ENCODE data around the gene DAB1. TPM values are rescaled to one million over a fixed set of nuclear protein-coding genes. Genes with fewer than 3 reads are reported as not detected.

DAB1 gene
- total and polyA plus RNA-seq, 7 experiments from 2014 or later, result 0.27 to 1.9 (median 0.43) TPM; not detected in 1

DNA sequence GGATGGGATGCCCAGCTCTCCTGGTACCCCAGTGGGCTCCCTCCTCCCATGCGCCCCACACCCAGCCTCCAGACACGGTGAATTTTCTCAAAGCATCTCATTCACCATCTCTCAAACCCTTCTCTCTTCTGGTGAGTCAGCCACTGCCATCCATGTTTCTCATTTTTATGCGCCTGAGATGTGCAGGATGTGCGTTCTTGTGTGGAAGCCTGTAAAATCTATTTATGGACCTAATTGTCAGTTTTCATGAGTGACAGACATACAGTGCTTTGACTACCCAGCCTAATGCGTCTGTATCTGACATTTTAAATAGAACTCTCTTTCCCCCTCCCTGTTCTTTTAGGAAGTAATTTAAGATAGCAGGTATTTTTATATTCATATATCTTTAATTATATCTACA is 158.8 kb downstream of the DAB1 start:
- ChIA-PET CTCF (no interaction called here), POLR2A (no interaction called here)
- ATAC-seq (no peak), DNase-seq (no peak)
- no peaks in the 10 kb centered on the region for H3K4me1 ChIP-seq (ENCODE audit: control insufficient read depth in 2 of 2, insufficient read depth in 2 of 2, low read length in 2 of 2)
- H3K36me3 ChIP-seq (ENCODE audit: control insufficient read depth in 2 of 3, insufficient read depth in 3 of 3, low read length in 3 of 3), result no peaks in the 10 kb centered on the region
- H3K4me3 ChIP-seq (ENCODE audit: low read length), result no peak overlapping the region
- H3K27me3 ChIP-seq (ENCODE audit: control insufficient read depth in 2 of 2, insufficient read depth in 2 of 2, low read length in 2 of 2), result no peaks in the 10 kb centered on the region
- Mint-ChIP-seq H3K9me3 (peaks cover 0 to 9% (median 0%) of the 10 kb centered on the region in 11 donors), H3K36me3 (no peaks in the 10 kb centered on the region), H3K4me1 (peaks cover 0 to 1% (median 0%) of the 10 kb centered on the region in 7 donors), H3K4me3 (no peak overlapping the region), H3K27ac (no peak overlapping the region), H3K27me3 (peaks cover 0 to 5% (median 4%) of the 10 kb centered on the region in 5 donors)
- H3K9me3 ChIP-seq (ENCODE audit: control insufficient read depth in 2 of 3, low read length in 3 of 3), result no peaks in the 10 kb centered on the region
- no peak overlapping the region for H3K27ac ChIP-seq (ENCODE audit: low read depth, low read length)
- intact Hi-C loops (cut with micrococcal nuclease), result no loop called here

DNA sequence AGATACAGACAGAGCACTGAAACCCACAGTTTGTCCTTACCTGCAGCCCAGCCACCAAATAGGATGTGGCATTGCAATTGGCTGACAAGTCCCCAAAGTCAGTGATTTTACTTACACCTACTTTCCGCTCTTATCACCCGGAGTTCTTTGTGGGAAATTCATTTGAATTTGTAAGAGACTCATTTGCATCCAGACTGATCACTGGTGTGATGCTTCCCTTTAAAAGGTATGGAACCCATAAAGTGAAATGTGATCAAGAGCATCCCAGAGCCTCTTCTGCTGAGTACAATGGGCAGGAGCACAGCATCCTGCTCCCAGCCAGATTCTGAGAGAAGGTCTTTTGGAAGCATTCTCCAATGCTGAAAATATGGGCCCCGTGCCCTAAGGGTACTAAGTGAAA is 161.4 kb downstream of the DAB1 start:
- no peaks in the 10 kb centered on the region for H3K36me3 ChIP-seq (ENCODE audit: control insufficient read depth in 2 of 3, insufficient read depth in 3 of 3, low read length in 3 of 3)
- H3K36me3 Mint-ChIP-seq, result no peaks in the 10 kb centered on the region
- H3K27ac ChIP-seq (ENCODE audit: low read depth, low read length), result no peak overlapping the region
- DNase-seq (no peak), ATAC-seq (no peak)
- H3K4me3 Mint-ChIP-seq, result no peak overlapping the region
- H3K4me1 ChIP-seq (ENCODE audit: control insufficient read depth in 2 of 2, insufficient read depth in 2 of 2, low read length in 2 of 2), result no peaks in the 10 kb centered on the region
- peaks cover 0 to 4% (median 0%) of the 10 kb centered on the region in 5 donors for H3K27me3 Mint-ChIP-seq
- H3K9me3 Mint-ChIP-seq, result peaks cover 0 to 9% (median 4%) of the 10 kb centered on the region in 11 donors
- no peak overlapping the region for H3K27ac Mint-ChIP-seq
- H3K4me3 ChIP-seq (ENCODE audit: low read length), result no peak overlapping the region
- intact Hi-C loops (cut with micrococcal nuclease), result no loop called here
- CTCF ChIA-PET, result no interaction called here
- H3K27me3 ChIP-seq (ENCODE audit: control insufficient read depth in 2 of 2, insufficient read depth in 2 of 2, low read length in 2 of 2), result no peaks in the 10 kb centered on the region
- POLR2A ChIA-PET, result no interaction called here
- H3K4me1 Mint-ChIP-seq, result no peaks in the 10 kb centered on the region
- H3K9me3 ChIP-seq (ENCODE audit: control insufficient read depth in 2 of 3, low read length in 3 of 3), result no peaks in the 10 kb centered on the region

DNA sequence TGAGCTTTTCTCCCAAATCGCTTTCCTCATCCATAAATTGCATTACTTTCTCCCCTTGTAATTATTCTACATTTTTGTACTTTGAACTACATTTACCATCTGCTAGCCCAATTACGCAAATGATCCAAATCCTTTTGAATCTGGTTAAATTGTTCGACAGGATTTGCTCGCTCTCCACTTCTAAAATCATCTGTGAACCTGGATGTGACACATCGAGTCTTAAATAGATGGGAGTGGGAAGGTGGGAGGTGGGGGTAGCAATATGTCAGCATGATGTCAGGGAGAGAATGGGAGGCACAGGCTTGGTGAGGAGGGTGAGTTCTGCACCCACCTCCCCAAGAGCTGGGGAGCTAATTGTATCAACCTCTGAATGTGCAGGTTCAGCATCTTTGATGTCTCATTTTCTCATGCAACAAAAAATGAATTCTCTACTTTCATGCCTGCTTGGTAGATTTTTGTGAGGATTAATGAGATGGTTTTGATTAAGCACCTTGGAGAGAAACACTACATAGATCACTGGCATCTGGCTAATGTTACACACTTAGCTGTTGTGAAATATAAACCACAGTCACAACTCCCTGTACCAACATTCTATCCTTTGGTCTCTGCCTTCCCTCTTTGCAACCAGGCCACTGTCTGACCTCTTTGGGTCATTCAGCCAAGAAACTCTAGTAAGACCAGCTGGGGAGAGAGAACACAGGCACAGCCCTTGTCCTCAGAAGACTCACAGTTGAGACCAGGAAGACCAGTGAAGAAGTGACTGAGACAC is 165.1 kb downstream of the DAB1 start:
- POLR2A ChIA-PET, result no interaction called here
- Histone ChIP-seq H3K4me1 (ENCODE audit: control insufficient read depth in 2 of 2, insufficient read depth in 2 of 2, low read length in 2 of 2) (no peaks in the 10 kb centered on the region), H3K4me3 (ENCODE audit: low read length) (no peak overlapping the region), H3K27me3 (ENCODE audit: control insufficient read depth in 2 of 2, insufficient read depth in 2 of 2, low read length in 2 of 2) (no peaks in the 10 kb centered on the region), H3K9me3 (ENCODE audit: control insufficient read depth in 2 of 3, low read length in 3 of 3) (no peaks in the 10 kb centered on the region), H3K27ac (ENCODE audit: low read depth, low read length) (no peak overlapping the region), H3K36me3 (ENCODE audit: control insufficient read depth in 2 of 3, insufficient read depth in 3 of 3, low read length in 3 of 3) (no peaks in the 10 kb centered on the region)
- no peak for ATAC-seq
- Mint-ChIP-seq H3K4me3 (no peak overlapping the region), H3K4me1 (no peaks in the 10 kb centered on the region), H3K36me3 (no peaks in the 10 kb centered on the region), H3K9me3 (peaks cover 0 to 10% (median 4%) of the 10 kb centered on the region in 11 donors), H3K27me3 (peaks cover 0 to 3% (median 0%) of the 10 kb centered on the region in 5 donors), H3K27ac (no peak overlapping the region)
- intact Hi-C loops (cut with micrococcal nuclease), result no loop called here
- DNase-seq, result no peak
- CTCF ChIA-PET, result interaction anchor here (0.6 kb wide), 1 partner anchor 58 kb away, joined by 3 read pairs; no protein-coding TSS in a partner anchor

DNA sequence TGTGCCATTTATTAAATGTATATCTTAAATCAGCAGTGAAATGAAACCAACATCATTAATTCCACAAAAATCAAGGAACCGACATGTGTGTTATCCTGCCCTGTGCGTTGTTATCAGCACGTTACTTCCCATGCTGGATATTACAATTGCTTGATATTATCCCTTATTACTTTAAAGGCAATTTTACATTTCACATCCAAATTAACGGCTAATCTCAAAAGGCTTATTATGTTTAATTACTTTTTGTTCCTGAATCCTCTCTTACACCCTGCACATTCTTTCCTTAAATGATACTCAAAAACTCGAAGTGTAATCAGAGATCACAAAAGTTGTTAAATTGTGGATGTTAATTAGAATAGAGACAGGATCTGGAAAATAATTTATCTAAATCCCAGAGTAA is 167.9 kb downstream of the DAB1 start:
- no peak for DNase-seq
- ATAC-seq, result no peak
- no peak overlapping the region for H3K27ac ChIP-seq (ENCODE audit: low read depth, low read length)
- peaks cover 0 to 10% (median 3%) of the 10 kb centered on the region in 11 donors for H3K9me3 Mint-ChIP-seq
- no peaks in the 10 kb centered on the region for H3K4me1 Mint-ChIP-seq
- intact Hi-C loops (cut with micrococcal nuclease), result no loop called here
- CTCF ChIA-PET, result no interaction called here
- no peak overlapping the region for H3K4me3 Mint-ChIP-seq
- POLR2A ChIA-PET, result no interaction called here
- no peaks in the 10 kb centered on the region for H3K36me3 Mint-ChIP-seq
- H3K27me3 Mint-ChIP-seq, result peaks cover 0 to 3% (median 0%) of the 10 kb centered on the region in 5 donors
- no peaks in the 10 kb centered on the region for H3K4me1 ChIP-seq (ENCODE audit: control insufficient read depth in 2 of 2, insufficient read depth in 2 of 2, low read length in 2 of 2)
- no peaks in the 10 kb centered on the region for H3K36me3 ChIP-seq (ENCODE audit: control insufficient read depth in 2 of 3, insufficient read depth in 3 of 3, low read length in 3 of 3)
- H3K4me3 ChIP-seq (ENCODE audit: low read length), result no peak overlapping the region
- H3K9me3 ChIP-seq (ENCODE audit: control insufficient read depth in 2 of 3, low read length in 3 of 3), result no peaks in the 10 kb centered on the region
- H3K27ac Mint-ChIP-seq, result no peak overlapping the region
- H3K27me3 ChIP-seq (ENCODE audit: control insufficient read depth in 2 of 2, insufficient read depth in 2 of 2, low read length in 2 of 2), result no peaks in the 10 kb centered on the region

DNA sequence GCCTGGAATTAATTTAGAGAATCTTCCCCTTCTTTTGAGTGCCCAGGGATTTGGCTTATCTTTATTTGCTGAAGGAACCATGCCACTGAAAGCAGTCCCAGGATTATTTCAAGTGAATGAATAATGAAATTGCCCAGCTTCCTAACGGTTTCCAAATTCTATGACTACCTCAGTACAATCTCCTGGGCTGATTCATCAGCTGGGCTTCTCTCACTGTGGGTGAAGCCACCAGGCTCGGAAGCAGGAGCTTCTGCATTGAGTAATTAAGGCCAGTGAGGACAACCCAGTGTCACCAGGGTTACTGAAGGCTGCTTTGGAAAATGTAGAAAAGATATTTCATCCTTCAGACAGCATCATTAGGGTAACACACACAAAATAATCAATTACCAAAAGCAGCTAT is 169.8 kb downstream of the DAB1 start:
- no peaks in the 10 kb centered on the region for H3K9me3 ChIP-seq (ENCODE audit: control insufficient read depth in 2 of 3, low read length in 3 of 3)
- DNase-seq, result no peak
- no peaks in the 10 kb centered on the region for H3K36me3 ChIP-seq (ENCODE audit: control insufficient read depth in 2 of 3, insufficient read depth in 3 of 3, low read length in 3 of 3)
- CTCF ChIA-PET, result no interaction called here
- no peak overlapping the region for H3K27ac Mint-ChIP-seq
- no peaks in the 10 kb centered on the region for H3K36me3 Mint-ChIP-seq
- no peak overlapping the region for H3K4me3 ChIP-seq (ENCODE audit: low read length)
- H3K4me1 ChIP-seq (ENCODE audit: control insufficient read depth in 2 of 2, insufficient read depth in 2 of 2, low read length in 2 of 2), result no peaks in the 10 kb centered on the region
- no peaks in the 10 kb centered on the region for H3K27me3 ChIP-seq (ENCODE audit: control insufficient read depth in 2 of 2, insufficient read depth in 2 of 2, low read length in 2 of 2)
- no peak overlapping the region for H3K4me3 Mint-ChIP-seq
- peaks cover 0 to 10% (median 2%) of the 10 kb centered on the region in 11 donors for H3K9me3 Mint-ChIP-seq
- no peak for ATAC-seq
- intact Hi-C loops (cut with micrococcal nuclease), result no loop called here
- peaks cover 0 to 6% (median 3%) of the 10 kb centered on the region in 5 donors for H3K27me3 Mint-ChIP-seq
- no peak overlapping the region for H3K27ac ChIP-seq (ENCODE audit: low read depth, low read length)
- POLR2A ChIA-PET, result no interaction called here
- H3K4me1 Mint-ChIP-seq, result no peaks in the 10 kb centered on the region

DNA sequence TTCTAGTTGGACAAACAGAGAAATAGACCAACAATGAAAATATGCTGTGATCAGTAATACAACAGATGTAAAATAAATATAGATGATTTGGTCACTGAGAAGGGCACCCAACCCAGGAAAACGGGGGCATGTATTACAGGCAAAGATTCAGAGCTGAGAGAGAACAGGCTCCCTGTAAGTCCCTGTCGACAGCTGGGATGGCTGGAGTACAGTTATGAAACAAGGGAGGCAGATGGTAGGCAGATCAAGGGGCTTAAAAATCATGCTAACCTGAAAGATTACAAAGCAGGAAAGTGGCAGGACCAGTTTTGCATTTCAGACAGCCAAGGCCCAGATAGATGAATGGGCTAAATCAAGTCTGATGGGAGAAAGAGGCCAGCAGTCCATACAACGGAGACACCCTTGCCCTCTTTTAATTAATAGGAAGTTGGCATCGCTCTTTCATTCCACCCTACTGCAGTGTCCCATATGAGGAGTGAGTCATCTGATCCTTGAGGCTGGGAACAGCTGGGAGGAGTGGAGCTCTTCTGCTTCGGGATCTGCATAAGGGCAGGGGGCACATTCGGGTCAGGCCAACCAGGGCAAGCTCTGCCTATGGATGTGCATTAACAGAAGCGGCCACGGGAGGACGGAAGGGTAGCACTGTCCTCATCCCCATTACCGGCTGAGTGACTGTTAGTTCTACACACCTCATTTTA is 171.1 kb downstream of the DAB1 start:
- H3K27me3 ChIP-seq (ENCODE audit: control insufficient read depth in 2 of 2, insufficient read depth in 2 of 2, low read length in 2 of 2), result no peaks in the 10 kb centered on the region
- no peaks in the 10 kb centered on the region for H3K36me3 ChIP-seq (ENCODE audit: control insufficient read depth in 2 of 3, insufficient read depth in 3 of 3, low read length in 3 of 3)
- DNase-seq, result no peak
- intact Hi-C loops (cut with micrococcal nuclease), result no loop called here
- Mint-ChIP-seq H3K4me1 (no peaks in the 10 kb centered on the region), H3K27me3 (peaks cover 0 to 6% (median 3%) of the 10 kb centered on the region in 5 donors), H3K4me3 (no peak overlapping the region), H3K27ac (no peak overlapping the region), H3K9me3 (peaks cover 0 to 7% (median 0%) of the 10 kb centered on the region in 11 donors), H3K36me3 (no peaks in the 10 kb centered on the region)
- ChIA-PET POLR2A (no interaction called here), CTCF (no interaction called here)
- H3K4me3 ChIP-seq (ENCODE audit: low read length), result no peak overlapping the region
- no peaks in the 10 kb centered on the region for H3K9me3 ChIP-seq (ENCODE audit: control insufficient read depth in 2 of 3, low read length in 3 of 3)
- H3K27ac ChIP-seq (ENCODE audit: low read depth, low read length), result no peak overlapping the region
- no peak for ATAC-seq
- H3K4me1 ChIP-seq (ENCODE audit: control insufficient read depth in 2 of 2, insufficient read depth in 2 of 2, low read length in 2 of 2), result no peaks in the 10 kb centered on the region
